HepG2 (cell line): ENCODE data around the gene MID1. TPM values are rescaled to one million over a fixed set of nuclear protein-coding genes. Genes with fewer than 3 reads are reported as not detected.

Experiments used
- GATAD1 ChIP-seq: IDR thresholded peaks from 2 replicates; pipeline ENCODE4 v1.6.1; 2016; ENCODE audit warnings: missing genetic modification reagents, missing compliant biosample characterization
- HOXD1 ChIP-seq: sonication (generic); formaldehyde crosslinking; IDR thresholded peaks from 2 replicates; pipeline ENCODE4 v1.5.0; 2020; ENCODE audit warnings: missing genetic modification reagents
- NFIC ChIP-seq: IDR thresholded peaks from 2 replicates; pipeline ENCODE4 v1.6.1; 2012; ENCODE audit warnings: mild to moderate bottlenecking, low read length, inconsistent platforms
- RBM39 ChIP-seq: fragments of 200-400 bp; formaldehyde crosslinking; IDR thresholded peaks from one replicate; pipeline ENCODE4 v1.6.1; 2018; ENCODE audit warnings: antibody characterized with exemption, mild to moderate bottlenecking, low read depth, low read length; ENCODE audit not compliant: poor library complexity, severe bottlenecking
- YEATS4 ChIP-seq: sonication (generic); formaldehyde crosslinking; IDR thresholded peaks from 2 replicates; pipeline ENCODE4 v1.4.0; 2020; ENCODE audit warnings: missing genetic modification reagents, borderline replicate concordance
- ZNF558 ChIP-seq: sonication (generic); formaldehyde crosslinking; IDR thresholded peaks from 2 replicates; pipeline ENCODE4 v1.9.0; 2022; ENCODE audit warnings: mild to moderate bottlenecking, missing genetic modification reagents, borderline replicate concordance
- ZNF577 ChIP-seq: sonication (generic); formaldehyde crosslinking; IDR thresholded peaks from 2 replicates; pipeline ENCODE4 v1.4.0; 2020; ENCODE audit warnings: mild to moderate bottlenecking, low read depth, missing genetic modification reagents, borderline replicate concordance
- ZNF761 ChIP-seq: sonication (generic); formaldehyde crosslinking; conservative IDR thresholded peaks from 2 replicates; pipeline ENCODE4 v1.4.0; 2020; ENCODE audit warnings: mild to moderate bottlenecking, missing genetic modification reagents
- polyA plus RNA-seq, 8 experiments: library from polyadenylated mRNA; depleted of rRNA in 3 of 8; stranded (reverse) in 7 of 8; unstranded in 1 of 8; fragments of >200 nt; fragmentation: Illumina TruSeq in 4 of 8; extraction: Trizol in 4 of 8; gene quantifications; 2 replicates each; pipeline versions ENCODE4 v1.2.1 to v1.2.3, GENCODE V29; 2011 to 2016; ENCODE audit warnings: low read depth in 4 of 8, missing spikeins in 1 of 8, mixed read lengths in 1 of 8; ENCODE audit not compliant: insufficient read depth in 1 of 8
- total RNA-seq, 5 experiments: library from RNA; depleted of rRNA; stranded (reverse); fragments of >200 nt; fragmentation: Illumina TruSeq; extraction: Trizol; gene quantifications; 2 replicates each; pipeline ENCODE4 v1.2.3, GENCODE V29; 2016; ENCODE audit warnings: low read depth in 1 of 5
- TF ChIP-seq, protein P1 (sequence below): sonication (generic); formaldehyde crosslinking; IDR thresholded peaks from 2 replicates; pipeline ENCODE4 v1.8.1; 2023; ENCODE audit warnings: mild to moderate bottlenecking, moderate library complexity, missing genetic modification reagents
- TF ChIP-seq, protein P2 (sequence below): sonication (generic); formaldehyde crosslinking; IDR thresholded peaks from 2 replicates; pipeline ENCODE4 v1.4.0; 2020; ENCODE audit warnings: mild to moderate bottlenecking, missing genetic modification reagents

The MID1 gene
- total and polyA plus RNA-seq, 2 of the 13 experiments (the other 11 are each of a cell fraction or from before 2014, with no cell fraction given): 0.86 to 1.1 TPM

DNA sequence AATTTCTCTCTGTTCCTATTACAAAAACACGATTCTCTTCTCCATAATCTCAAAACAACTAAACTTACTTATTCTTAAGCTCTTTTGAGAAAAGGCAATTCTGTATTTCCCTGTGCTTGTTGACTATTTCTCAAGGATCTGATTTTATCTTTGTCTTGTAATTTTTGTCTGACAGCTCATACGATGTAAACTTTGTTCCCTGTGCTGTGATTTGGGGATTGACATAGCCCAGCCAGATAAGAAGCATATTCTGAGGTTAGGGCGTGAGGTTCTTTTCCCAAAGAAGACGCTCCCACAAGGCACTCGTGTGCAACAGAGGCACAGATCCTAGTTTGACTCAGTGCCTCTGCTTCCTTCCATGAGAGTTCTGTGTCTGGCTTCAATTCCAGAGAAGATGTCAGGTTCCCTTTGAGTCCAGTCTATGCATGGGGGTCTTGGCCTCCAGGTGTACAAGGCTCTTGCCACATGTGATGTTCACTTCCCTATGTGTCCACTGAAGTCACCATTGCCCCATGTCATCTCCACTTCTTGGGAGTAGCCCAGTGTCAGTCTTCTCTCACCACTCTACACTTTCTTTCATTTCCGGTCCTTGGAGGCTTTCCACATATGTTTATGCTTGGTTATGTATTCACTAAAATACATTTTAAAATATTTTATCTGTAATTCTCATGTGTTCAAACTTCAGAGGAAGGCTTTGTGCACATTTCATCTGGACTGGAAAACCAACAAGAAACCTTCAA lies 94.8 kb downstream of the MID1 start (continued):
- TF ChIP-seq, protein P1, sequence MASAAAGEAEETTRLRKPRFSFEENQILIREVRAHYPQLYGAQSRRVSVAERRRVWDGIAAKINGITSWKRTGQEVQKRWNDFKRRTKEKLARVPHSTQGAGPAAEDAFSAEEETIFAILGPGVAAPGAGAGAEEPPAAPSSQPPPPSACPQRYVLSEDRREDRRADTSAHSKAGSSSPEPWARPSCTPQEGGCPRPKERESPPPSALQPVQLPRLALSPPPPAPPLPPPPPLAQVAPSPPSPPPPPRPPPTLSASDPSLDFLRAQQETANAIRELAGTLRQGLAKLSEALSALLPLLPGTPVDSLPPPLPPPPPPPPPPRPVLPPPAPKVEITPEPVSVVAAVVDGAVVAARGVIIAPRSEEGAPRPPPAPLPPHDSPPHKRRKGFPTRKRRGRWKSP (CRISPR knock-in tag): no peak
- TF ChIP-seq HOXD1 (no peak), NFIC (no peak), ZNF577 (CRISPR knock-in tag) (no peak), GATAD1 (CRISPR knock-in tag) (no peak), ZNF761 (CRISPR knock-in tag) (no peak), YEATS4 (CRISPR knock-in tag) (no peak), ZNF558 (CRISPR knock-in tag) (no peak), RBM39 (no peak)
- TF ChIP-seq, protein P2, sequence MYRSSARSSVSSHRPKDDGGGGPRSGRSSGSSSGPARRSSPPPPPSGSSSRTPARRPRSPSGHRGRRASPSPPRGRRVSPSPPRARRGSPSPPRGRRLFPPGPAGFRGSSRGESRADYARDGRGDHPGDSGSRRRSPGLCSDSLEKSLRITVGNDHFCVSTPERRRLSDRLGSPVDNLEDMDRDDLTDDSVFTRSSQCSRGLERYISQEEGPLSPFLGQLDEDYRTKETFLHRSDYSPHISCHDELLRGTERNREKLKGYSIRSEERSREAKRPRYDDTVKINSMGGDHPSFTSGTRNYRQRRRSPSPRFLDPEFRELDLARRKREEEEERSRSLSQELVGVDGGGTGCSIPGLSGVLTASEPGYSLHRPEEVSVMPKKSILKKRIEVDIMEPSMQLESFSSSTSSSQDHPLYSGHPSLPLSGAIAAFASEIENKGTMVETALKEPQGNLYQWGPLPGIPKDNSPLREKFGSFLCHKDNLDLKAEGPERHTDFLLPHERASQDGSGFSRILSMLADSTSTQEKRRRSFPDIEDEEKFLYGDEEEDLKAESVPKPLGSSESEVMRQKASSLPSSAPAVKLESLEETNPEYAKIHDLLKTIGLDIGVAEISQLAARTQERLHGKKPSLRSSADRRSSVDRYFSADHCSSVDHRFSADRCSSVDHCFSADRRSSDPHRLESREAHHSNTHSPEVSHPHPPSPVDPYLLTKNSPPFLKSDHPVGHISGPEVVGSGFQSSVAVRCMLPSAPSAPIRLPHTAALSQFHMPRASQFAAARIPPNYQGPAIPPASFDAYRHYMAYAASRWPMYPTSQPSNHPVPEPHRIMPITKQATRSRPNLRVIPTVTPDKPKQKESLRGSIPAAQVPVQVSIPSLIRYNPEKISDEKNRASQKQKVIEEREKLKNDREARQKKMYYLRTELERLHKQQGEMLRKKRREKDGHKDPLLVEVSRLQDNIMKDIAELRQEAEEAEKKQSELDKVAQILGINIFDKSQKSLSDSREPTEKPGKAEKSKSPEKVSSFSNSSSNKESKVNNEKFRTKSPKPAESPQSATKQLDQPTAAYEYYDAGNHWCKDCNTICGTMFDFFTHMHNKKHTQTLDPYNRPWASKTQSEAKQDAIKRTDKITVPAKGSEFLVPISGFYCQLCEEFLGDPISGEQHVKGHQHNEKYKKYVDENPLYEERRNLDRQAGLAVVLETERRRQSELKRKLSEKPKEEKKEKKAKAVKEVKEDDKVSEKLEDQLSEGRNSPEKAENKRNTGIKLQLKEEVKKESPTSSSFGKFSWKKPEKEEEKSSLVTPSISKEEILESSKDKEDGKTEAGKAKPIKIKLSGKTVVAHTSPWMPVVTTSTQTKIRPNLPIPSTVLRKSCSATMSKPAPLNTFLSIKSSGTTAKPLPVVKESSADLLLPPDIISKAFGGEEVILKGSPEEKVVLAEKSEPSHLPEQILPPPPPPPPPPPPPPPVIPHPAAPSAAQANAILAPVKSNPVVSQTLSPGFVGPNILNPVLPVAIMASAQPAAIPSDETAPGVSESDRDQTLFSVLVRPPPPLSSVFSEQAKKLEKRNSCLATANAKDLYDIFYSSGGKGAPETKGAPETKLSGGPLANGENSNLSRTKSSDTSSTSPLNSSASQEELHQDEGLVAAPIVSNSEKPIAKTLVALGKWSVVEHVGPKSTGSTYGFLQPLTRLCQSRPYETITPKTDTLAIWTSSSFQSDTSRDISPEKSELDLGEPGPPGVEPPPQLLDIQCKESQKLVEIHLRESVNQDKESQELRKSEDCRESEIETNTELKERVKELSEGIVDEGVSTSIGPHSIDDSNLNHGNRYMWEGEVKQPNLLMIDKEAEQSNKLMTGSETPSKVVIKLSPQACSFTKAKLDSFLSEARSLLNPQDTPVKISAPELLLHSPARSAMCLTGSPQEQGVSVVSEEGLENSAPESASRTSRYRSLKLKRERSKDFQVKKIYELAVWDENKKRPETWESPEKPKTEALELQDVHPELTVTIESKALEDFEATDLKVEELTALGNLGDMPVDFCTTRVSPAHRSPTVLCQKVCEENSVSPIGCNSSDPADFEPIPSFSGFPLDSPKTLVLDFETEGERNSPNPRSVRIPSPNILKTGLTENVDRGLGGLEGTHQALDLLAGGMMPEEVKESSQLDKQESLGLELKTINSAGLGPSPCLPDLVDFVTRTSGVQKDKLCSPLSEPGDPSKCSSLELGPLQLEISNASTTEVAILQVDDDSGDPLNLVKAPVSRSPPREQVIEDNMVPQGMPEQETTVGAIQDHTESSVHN (CRISPR knock-in tag): no peak
